GM23338 (cell line): Measurements from ENCODE around the gene IWS1. TPM values are rescaled to one million over a fixed set of nuclear protein-coding genes. Genes with fewer than 3 reads are reported as not detected.

Source experiments
- ATAC-seq: fragments of 200-7000 bp; cut with Tn5 transposase; 3 replicates; pipeline ENCODE4 v1.9.1; 2020
- DNase-seq: peaks from one replicate; pipeline ENCODE4 v3.0.0-alpha.2; 2015; ENCODE audit warnings: low spot score
- H2AFZ ChIP-seq: fragments of 200-600 bp; sonication (generic); 2 replicates; pipeline ENCODE4 v1.8.0; 2016; ENCODE audit warnings: antibody characterized with exemption, mild to moderate bottlenecking, moderate library complexity
- H3F3A ChIP-seq: fragments of 200-600 bp; sonication (generic); replicated peaks from 2 replicates; pipeline ENCODE4 v1.8.0; 2017; ENCODE audit warnings: antibody characterized with exemption, mixed run types, low read depth
- H3K27ac ChIP-seq: fragments of 200-600 bp; sonication (generic); 2 replicates; pipeline ENCODE4 v1.6.1; 2016; ENCODE audit warnings: low read depth
- H3K27me3 ChIP-seq: fragments of 200-600 bp; sonication (generic); 2 replicates; pipeline ENCODE4 v1.8.0; 2016; ENCODE audit warnings: mild to moderate bottlenecking, mixed run types, moderate library complexity; ENCODE audit not compliant: insufficient read depth
- H3K36me3 ChIP-seq: fragments of 200-600 bp; sonication (generic); 2 replicates; pipeline ENCODE4 v1.8.0; 2016; ENCODE audit warnings: mild to moderate bottlenecking; ENCODE audit not compliant: insufficient read depth
- H3K4me1 ChIP-seq: fragments of 200-600 bp; sonication (generic); 2 replicates; pipeline ENCODE4 v1.8.0; 2016; ENCODE audit warnings: mild to moderate bottlenecking, moderate library complexity; ENCODE audit not compliant: insufficient read depth
- H3K4me2 ChIP-seq: fragments of 200-600 bp; sonication (generic); 2 replicates; pipeline ENCODE4 v1.7.1; 2017; ENCODE audit warnings: mixed run types
- H3K4me3 ChIP-seq: fragments of 200-600 bp; sonication (generic); 2 replicates; pipeline ENCODE4 v1.6.1; 2016; ENCODE audit warnings: mixed run types
- H3K79me2 ChIP-seq: fragments of 200-600 bp; sonication (generic); replicated peaks from 2 replicates; pipeline ENCODE4 v1.8.0; 2017; ENCODE audit warnings: mild to moderate bottlenecking; ENCODE audit not compliant: insufficient read depth
- H3K9me2 ChIP-seq: fragments of 200-600 bp; sonication (generic); 2 replicates; pipeline ENCODE4 v1.8.0; 2017; ENCODE audit not compliant: insufficient read depth
- H4K20me1 ChIP-seq: fragments of 200-600 bp; sonication (generic); replicated peaks from 2 replicates; pipeline ENCODE4 v1.8.0; 2017; ENCODE audit warnings: mild to moderate bottlenecking; ENCODE audit not compliant: insufficient read depth
- H3K27ac Mint-ChIP-seq: 2 replicates; pipeline ENCODE4 v1.8.0; 2020; ENCODE audit warnings: inconsistent platforms, mild to moderate bottlenecking, moderate library complexity, mixed read lengths
- H3K27me3 Mint-ChIP-seq: 3 replicates; pipeline ENCODE4 v1.8.0; 2022; ENCODE audit warnings: low read depth, mild to moderate bottlenecking, moderate library complexity, mixed read lengths, inconsistent platforms; ENCODE audit not compliant: insufficient read depth, poor library complexity
- H3K36me3 Mint-ChIP-seq: 3 replicates; pipeline ENCODE4 v1.8.0; 2021; ENCODE audit warnings: low read depth, mild to moderate bottlenecking, inconsistent platforms, moderate library complexity, mixed read lengths
- H3K4me1 Mint-ChIP-seq: 3 replicates; pipeline ENCODE4 v1.8.0; 2020; ENCODE audit warnings: mild to moderate bottlenecking, inconsistent platforms, mixed read lengths
- H3K4me3 Mint-ChIP-seq: 3 replicates; pipeline ENCODE4 v1.8.0; 2021; ENCODE audit warnings: moderate library complexity, mild to moderate bottlenecking, inconsistent platforms, mixed read lengths
- H3K9me3 Mint-ChIP-seq: 3 replicates; pipeline ENCODE4 v1.8.0; 2020; ENCODE audit warnings: moderate library complexity, mild to moderate bottlenecking, inconsistent platforms, mixed read lengths
- CREB1 ChIP-seq: fragments of 250-450 bp; sonication (Bioruptor Pico); IDR thresholded peaks from 2 replicates; pipeline ENCODE4 v1.5.0; 2020; ENCODE audit warnings: low read depth, mild to moderate bottlenecking, moderate library complexity
- EZH2 ChIP-seq: fragments of 200-600 bp; sonication (generic); IDR thresholded peaks from one replicate; pipeline ENCODE4 v1.8.0; 2017; ENCODE audit warnings: antibody characterized with exemption, mild to moderate bottlenecking, low read depth; ENCODE audit not compliant: unreplicated experiment
- EZH2phosphoT487 ChIP-seq: fragments of 200-600 bp; sonication (generic); IDR thresholded peaks from one replicate; pipeline ENCODE4 v1.8.1; 2018; ENCODE audit warnings: antibody characterized with exemption; ENCODE audit not compliant: unreplicated experiment
- JUNB ChIP-seq: IDR thresholded peaks from one replicate; pipeline ENCODE4 v1.6.1; 2016; ENCODE audit warnings: antibody characterized with exemption; ENCODE audit not compliant: unreplicated experiment
- NANOG ChIP-seq: IDR thresholded peaks from 2 replicates; pipeline ENCODE4 v1.6.1; 2016; ENCODE audit warnings: antibody characterized with exemption, borderline replicate concordance
- POLR2AphosphoS5 ChIP-seq: IDR thresholded peaks from 2 replicates; pipeline ENCODE4 v1.6.1; 2016; ENCODE audit warnings: antibody characterized with exemption, low read depth
- ZNF114 ChIP-seq: fragments of 250-450 bp; sonication (Bioruptor Pico); IDR thresholded peaks from 2 replicates; pipeline ENCODE4 v1.5.0; 2020; ENCODE audit warnings: mild to moderate bottlenecking, moderate library complexity
- ZNF331 ChIP-seq: fragments of 250-450 bp; sonication (Bioruptor Pico); IDR thresholded peaks from 2 replicates; pipeline ENCODE4 v1.5.0; 2020; ENCODE audit warnings: low read depth, mild to moderate bottlenecking, moderate library complexity
- polyA plus RNA-seq: library from polyadenylated mRNA; unstranded; fragments of >200 nt; fragmentation: Nextera tagmentation; extraction: Ambion mirVana; gene quantifications from 2 replicates; pipeline ENCODE4 v1.2.1, GENCODE V29; 2016
- total RNA-seq: library from RNA; depleted of rRNA; stranded (reverse); fragments of >200 nt; shearing (Covaris generic); gene quantifications from 2 replicates; pipeline ENCODE4 v1.2.3, GENCODE V29; 2014
- TF ChIP-seq, protein P1 (sequence below), 2 experiments: fragments of 200-600 bp in 1 of 2; sonication (generic) in 1 of 2; conservative IDR thresholded peaks; 2 replicates each; pipeline versions ENCODE4 v1.5.1 to v1.6.1; 2016 to 2017; ENCODE audit warnings: antibody characterized with exemption in 2 of 2, low read depth in 2 of 2, mild to moderate bottlenecking in 2 of 2, moderate library complexity in 1 of 2
- TF ChIP-seq, protein P2 (sequence below): IDR thresholded peaks from 2 replicates; pipeline ENCODE4 v1.6.1; 2016; ENCODE audit warnings: antibody characterized with exemption
- TF ChIP-seq, protein P3 (sequence below): IDR thresholded peaks from one replicate; pipeline ENCODE4 v1.6.1; 2018; ENCODE audit warnings: antibody characterized with exemption; ENCODE audit not compliant: unreplicated experiment

Gene IWS1
- total and polyA plus RNA-seq, 2 experiments from 2014 or later: 82.8 to 97.2 TPM

DNA sequence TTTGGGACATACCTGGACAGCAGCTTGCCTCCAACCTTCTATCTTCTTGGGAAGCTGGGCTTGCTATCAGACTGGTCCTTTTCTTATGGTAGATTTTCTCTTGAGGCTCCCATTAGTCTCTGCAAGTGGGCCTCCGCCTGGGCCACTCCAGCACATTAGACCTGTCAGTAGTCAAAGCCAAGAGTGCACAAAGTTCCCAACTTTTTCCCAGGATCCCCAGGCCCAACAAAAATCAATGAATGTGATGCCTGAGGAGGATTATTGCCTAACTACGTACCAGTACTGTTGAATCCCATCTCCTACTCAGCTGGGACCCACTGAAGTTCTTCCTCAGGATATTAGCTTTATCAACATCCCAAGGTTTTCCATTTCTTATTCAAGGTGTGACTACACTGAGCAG lies 56.3 kb downstream of the IWS1 start:
- Histone ChIP-seq H3F3A (no peaks in the 10 kb centered on the region), H3K27ac (no peak overlapping the region), H2AFZ (no peak overlapping the region), H3K4me3 (no peak overlapping the region), H3K27me3 (no peaks in the 10 kb centered on the region), H3K79me2 (no peaks in the 10 kb centered on the region), H3K9me2 (no peaks in the 10 kb centered on the region), H3K36me3 (no peaks in the 10 kb centered on the region; the same call in 1 of the 2 replicates), H3K4me1 (peaks cover 3% of the 10 kb centered on the region; the same call in 1 of the 2 replicates), H3K4me2 (no peak overlapping the region), H4K20me1 (no peaks in the 10 kb centered on the region)
- H3K4me1 Mint-ChIP-seq: peaks cover 8% of the 10 kb centered on the region
- DNase-seq: no peak
- TF ChIP-seq, protein P1, sequence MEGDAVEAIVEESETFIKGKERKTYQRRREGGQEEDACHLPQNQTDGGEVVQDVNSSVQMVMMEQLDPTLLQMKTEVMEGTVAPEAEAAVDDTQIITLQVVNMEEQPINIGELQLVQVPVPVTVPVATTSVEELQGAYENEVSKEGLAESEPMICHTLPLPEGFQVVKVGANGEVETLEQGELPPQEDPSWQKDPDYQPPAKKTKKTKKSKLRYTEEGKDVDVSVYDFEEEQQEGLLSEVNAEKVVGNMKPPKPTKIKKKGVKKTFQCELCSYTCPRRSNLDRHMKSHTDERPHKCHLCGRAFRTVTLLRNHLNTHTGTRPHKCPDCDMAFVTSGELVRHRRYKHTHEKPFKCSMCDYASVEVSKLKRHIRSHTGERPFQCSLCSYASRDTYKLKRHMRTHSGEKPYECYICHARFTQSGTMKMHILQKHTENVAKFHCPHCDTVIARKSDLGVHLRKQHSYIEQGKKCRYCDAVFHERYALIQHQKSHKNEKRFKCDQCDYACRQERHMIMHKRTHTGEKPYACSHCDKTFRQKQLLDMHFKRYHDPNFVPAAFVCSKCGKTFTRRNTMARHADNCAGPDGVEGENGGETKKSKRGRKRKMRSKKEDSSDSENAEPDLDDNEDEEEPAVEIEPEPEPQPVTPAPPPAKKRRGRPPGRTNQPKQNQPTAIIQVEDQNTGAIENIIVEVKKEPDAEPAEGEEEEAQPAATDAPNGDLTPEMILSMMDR (conservative IDR thresholded peaks at IDR 0.05; ENCODE audit: low read depth in 2 of 2): no peak
- TF ChIP-seq ZNF114 (CRISPR knock-in tag): no peak
- no peak for TF ChIP-seq ZNF331
- no peak for TF ChIP-seq CREB1 (CRISPR knock-in tag)
- no peak for TF ChIP-seq POLR2AphosphoS5
- TF ChIP-seq NANOG: no peak
- no peak for TF ChIP-seq EZH2phosphoT487
- TF ChIP-seq EZH2: no peak
- TF ChIP-seq, protein P2, sequence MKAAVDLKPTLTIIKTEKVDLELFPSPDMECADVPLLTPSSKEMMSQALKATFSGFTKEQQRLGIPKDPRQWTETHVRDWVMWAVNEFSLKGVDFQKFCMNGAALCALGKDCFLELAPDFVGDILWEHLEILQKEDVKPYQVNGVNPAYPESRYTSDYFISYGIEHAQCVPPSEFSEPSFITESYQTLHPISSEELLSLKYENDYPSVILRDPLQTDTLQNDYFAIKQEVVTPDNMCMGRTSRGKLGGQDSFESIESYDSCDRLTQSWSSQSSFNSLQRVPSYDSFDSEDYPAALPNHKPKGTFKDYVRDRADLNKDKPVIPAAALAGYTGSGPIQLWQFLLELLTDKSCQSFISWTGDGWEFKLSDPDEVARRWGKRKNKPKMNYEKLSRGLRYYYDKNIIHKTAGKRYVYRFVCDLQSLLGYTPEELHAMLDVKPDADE: no peak
- H3K27me3 Mint-ChIP-seq: no peaks in the 10 kb centered on the region
- no peak overlapping the region for H3K4me3 Mint-ChIP-seq
- 0 out of 3 replicates have a peak, but pooled peaks cover 3% of the 10 kb centered on the region for H3K36me3 Mint-ChIP-seq
- H3K27ac Mint-ChIP-seq: no peak overlapping the region
- H3K9me3 Mint-ChIP-seq: no peaks in the 10 kb centered on the region
- ATAC-seq: no peak

DNA sequence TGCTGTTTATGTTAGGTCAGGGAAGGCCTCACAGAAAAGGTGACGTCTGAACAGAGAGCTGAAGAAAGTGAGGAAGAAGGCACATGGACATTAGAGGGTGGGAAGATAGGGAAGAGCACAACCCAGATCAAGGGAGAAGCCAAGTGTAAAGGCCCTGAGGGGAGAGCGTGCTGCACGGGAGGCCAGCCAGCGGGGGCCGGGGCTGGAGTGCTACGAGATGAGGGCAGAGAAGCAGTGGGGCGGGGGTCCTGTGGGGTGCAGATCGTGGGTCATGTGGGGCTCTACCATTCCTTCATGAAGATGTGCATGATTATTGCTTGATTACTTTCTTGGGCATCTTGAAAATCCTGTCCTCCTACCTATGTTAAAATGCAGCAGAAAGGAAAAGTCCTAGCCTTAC lies 57.2 kb downstream of the IWS1 start:
- no peaks in the 10 kb centered on the region for H3K9me3 Mint-ChIP-seq
- Histone ChIP-seq H3K27ac (no peak overlapping the region), H3K4me3 (no peak overlapping the region), H3K36me3 (no peaks in the 10 kb centered on the region; the same call in 1 of the 2 replicates), H3K79me2 (no peaks in the 10 kb centered on the region), H2AFZ (no peak overlapping the region), H3K4me2 (no peak overlapping the region), H3K27me3 (no peaks in the 10 kb centered on the region), H4K20me1 (no peaks in the 10 kb centered on the region), H3K9me2 (no peaks in the 10 kb centered on the region), H3F3A (no peaks in the 10 kb centered on the region), H3K4me1 (peaks cover 12% of the 10 kb centered on the region)
- no peak overlapping the region for H3K4me3 Mint-ChIP-seq
- H3K27ac Mint-ChIP-seq: no peak overlapping the region
- H3K27me3 Mint-ChIP-seq: peaks cover 5% of the 10 kb centered on the region
- ATAC-seq: no peak
- DNase-seq: no peak
- 0 out of 3 replicates have a peak, but pooled peaks cover 3% of the 10 kb centered on the region for H3K36me3 Mint-ChIP-seq
- H3K4me1 Mint-ChIP-seq: peaks cover 17% of the 10 kb centered on the region
- TF ChIP-seq NANOG: no peak
- TF ChIP-seq EZH2phosphoT487: no peak
- no peak for TF ChIP-seq JUNB
- TF ChIP-seq, protein P2: no peak
- TF ChIP-seq, protein P3, sequence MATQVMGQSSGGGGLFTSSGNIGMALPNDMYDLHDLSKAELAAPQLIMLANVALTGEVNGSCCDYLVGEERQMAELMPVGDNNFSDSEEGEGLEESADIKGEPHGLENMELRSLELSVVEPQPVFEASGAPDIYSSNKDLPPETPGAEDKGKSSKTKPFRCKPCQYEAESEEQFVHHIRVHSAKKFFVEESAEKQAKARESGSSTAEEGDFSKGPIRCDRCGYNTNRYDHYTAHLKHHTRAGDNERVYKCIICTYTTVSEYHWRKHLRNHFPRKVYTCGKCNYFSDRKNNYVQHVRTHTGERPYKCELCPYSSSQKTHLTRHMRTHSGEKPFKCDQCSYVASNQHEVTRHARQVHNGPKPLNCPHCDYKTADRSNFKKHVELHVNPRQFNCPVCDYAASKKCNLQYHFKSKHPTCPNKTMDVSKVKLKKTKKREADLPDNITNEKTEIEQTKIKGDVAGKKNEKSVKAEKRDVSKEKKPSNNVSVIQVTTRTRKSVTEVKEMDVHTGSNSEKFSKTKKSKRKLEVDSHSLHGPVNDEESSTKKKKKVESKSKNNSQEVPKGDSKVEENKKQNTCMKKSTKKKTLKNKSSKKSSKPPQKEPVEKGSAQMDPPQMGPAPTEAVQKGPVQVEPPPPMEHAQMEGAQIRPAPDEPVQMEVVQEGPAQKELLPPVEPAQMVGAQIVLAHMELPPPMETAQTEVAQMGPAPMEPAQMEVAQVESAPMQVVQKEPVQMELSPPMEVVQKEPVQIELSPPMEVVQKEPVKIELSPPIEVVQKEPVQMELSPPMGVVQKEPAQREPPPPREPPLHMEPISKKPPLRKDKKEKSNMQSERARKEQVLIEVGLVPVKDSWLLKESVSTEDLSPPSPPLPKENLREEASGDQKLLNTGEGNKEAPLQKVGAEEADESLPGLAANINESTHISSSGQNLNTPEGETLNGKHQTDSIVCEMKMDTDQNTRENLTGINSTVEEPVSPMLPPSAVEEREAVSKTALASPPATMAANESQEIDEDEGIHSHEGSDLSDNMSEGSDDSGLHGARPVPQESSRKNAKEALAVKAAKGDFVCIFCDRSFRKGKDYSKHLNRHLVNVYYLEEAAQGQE: no peak
- no peak for TF ChIP-seq ZNF331
- TF ChIP-seq EZH2: no peak
- no peak for TF ChIP-seq CREB1 (CRISPR knock-in tag)
- no peak for TF ChIP-seq ZNF114 (CRISPR knock-in tag)
